ENCODE measurements around the gene PPT1.
"Not testable (repeated sequence)": the region's sequence is repeated elsewhere in the genome, so short reads cannot be mapped to it uniquely, and the experiment has no call there.

PPT1 gene

GRCh38 chr1:40057310-40058030 lies 39.6 kb downstream of the PPT1 start:
- DNase-seq (ENCODE audit: insufficient read length, low spot score), result no peak
- FAIRE-seq, result no peak

- DNase-seq (ENCODE audit: insufficient read length, low spot score), result no peak
- no peak for FAIRE-seq
These were observed 40.3 kb downstream of the PPT1 start for GRCh38 chr1:40056519-40057309.

DNA sequence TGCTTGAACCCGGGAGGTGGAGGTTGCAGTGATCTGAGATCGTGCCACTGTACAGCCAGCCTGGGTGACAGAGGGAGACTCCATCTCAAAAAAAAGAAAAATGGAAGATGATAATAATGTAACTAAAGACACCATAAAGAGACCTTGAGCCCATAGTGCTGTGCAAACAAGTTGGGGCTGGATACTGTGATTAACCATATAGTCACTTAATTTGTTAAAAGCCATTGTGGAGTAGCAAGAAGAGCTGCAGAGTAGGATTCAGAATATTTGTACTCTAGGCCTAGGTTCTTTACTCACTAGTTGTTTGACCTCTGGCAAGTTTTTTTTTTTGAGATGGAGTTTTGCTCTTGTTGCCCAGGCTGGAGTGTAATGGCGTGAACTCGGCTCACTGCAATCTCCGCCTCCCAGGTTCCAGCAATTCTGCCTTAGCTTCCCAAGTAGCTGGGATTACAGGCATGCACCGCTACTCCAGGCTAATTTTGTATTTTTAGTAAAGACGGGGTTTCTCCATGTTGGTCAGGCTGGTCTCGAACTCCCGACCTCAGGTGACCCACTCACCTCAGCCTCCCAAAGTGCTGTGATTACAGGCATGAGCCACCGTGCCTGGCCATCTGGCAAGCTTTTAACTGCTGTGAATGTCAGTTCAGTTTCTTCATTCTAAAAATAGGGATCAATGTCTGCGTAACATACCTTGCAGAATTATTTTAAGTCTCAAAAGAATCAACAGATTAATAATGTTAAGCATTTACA lies 43.7 kb downstream of the PPT1 start:
- DNase-seq (ENCODE audit: insufficient read length, low spot score) (no peak), FAIRE-seq (no peak)

DNA sequence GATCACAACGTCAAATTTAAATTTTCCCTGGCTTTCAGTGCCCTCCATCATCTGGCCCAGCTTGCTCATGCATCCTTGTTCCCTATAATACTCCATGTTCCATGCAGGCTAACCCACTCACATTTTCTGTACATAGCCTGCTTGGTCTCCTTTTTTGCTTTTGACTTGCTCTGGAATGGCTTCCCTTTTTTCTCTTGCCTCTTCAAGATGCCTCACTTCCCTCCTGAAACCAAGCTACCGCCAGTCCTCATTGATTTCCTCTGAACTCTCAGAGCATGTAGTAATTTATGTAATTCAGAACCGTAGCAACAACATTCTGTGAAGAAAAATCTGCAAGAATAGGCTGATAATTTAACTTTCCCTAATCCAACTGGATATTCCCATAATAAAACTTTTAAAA lies 46.2 kb downstream of the PPT1 start:
- no peak for FAIRE-seq
- DNase-seq (ENCODE audit: insufficient read length, low spot score), result no peak

- DNase-seq (ENCODE audit: insufficient read length, low spot score) (no peak), FAIRE-seq (no peak)
These were observed 47.3 kb downstream of the PPT1 start for GRCh38 chr1:40049725-40050124.

DNA sequence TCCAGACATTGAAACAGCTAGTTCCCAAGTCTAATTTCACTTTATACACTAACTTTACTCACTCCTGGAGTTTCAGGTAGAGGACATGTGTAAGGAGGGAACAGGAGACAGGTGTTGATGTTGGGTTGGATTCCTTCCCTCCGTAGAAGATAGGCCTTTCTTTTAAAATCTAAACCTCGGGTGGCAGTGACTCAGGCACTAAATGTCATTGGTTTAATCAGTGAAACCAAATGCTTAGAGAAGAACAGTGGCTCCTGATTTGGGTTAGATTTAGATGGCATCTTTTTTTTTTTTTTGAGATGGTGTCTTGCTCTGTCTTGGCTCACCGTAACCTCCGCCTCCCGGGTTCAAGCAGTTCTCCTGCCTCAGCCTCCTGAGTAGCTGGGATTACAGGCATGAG lies 49.3 kb downstream of the PPT1 start:
- DNase-seq (ENCODE audit: insufficient read length, low spot score) (no peak), FAIRE-seq (no peak)

- FAIRE-seq (no peak), DNase-seq (ENCODE audit: insufficient read length, low spot score) (no peak)
These were observed 49.8 kb downstream of the PPT1 start for GRCh38 chr1:40047276-40047675.

- FAIRE-seq (no peak), DNase-seq (ENCODE audit: insufficient read length, low spot score) (no peak)
These were observed 51.3 kb downstream of the PPT1 start for GRCh38 chr1:40045766-40046165.

- FAIRE-seq (no peak), DNase-seq (ENCODE audit: insufficient read length, low spot score) (no peak)
These were observed 51.9 kb downstream of the PPT1 start for GRCh38 chr1:40045182-40045581.

DNA sequence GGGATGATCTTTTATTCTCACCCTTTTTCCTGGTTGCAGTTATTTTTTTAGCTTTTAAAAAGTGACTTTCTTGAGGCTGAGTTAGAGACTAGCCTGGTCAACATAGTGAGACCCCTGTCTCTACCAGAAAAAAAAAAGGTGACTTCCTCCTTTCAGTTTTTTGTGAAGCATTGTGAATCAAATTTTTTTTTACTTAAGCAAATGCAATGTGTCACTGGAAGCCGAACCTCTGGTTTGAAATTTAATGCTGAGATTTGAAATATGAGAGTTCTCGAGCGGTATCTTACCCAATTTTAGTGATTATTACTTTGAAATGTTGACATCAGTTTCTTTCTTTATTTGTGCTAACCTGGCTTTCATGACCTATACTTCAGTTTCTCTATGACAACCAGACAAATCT lies 52.9 kb downstream of the PPT1 start:
- FAIRE-seq (no peak), DNase-seq (ENCODE audit: insufficient read length, low spot score) (no peak)

DNA sequence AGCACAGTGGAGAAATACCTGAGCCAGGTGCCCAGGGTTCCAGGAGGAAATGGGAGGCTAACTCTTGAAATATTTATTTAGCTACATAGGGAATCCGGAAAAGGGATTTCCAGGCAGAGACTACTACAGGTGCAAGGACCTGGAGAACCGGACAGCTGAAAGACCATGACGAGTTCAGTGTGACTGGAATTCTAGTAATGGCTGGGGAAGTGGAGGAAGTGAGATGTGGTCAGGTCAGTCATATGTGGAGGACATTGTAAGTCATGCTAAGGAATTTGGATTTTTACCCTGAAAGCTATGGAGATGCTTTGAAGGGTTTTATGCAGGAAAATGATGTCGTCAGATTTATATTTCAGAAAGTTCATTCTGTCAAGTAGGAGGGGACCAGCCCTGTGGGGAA lies 54.7 kb downstream of the PPT1 start:
- FAIRE-seq, result no peak
- no peak for DNase-seq (ENCODE audit: insufficient read length, low spot score)

DNA sequence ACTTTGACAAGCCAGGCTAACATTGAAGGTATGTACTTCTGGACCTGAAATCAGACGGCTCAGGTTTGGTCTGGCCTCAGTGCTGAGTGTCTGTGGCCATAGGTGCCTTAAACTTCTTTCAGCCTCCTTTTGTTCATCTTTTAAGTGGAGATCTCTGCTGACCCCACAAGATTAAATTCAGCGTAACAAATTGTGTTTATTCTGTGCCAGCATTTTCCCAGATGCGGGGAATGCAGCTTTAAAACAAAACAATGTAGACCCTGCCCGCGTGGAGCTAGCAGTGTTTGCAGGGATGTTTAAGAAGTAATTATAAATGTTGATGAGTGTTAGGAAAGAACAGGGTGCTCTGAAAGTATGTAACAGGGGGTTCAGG lies 55.6 kb downstream of the PPT1 start:
- DNase-seq (ENCODE audit: insufficient read length, low spot score) (no peak), FAIRE-seq (no peak)

DNA sequence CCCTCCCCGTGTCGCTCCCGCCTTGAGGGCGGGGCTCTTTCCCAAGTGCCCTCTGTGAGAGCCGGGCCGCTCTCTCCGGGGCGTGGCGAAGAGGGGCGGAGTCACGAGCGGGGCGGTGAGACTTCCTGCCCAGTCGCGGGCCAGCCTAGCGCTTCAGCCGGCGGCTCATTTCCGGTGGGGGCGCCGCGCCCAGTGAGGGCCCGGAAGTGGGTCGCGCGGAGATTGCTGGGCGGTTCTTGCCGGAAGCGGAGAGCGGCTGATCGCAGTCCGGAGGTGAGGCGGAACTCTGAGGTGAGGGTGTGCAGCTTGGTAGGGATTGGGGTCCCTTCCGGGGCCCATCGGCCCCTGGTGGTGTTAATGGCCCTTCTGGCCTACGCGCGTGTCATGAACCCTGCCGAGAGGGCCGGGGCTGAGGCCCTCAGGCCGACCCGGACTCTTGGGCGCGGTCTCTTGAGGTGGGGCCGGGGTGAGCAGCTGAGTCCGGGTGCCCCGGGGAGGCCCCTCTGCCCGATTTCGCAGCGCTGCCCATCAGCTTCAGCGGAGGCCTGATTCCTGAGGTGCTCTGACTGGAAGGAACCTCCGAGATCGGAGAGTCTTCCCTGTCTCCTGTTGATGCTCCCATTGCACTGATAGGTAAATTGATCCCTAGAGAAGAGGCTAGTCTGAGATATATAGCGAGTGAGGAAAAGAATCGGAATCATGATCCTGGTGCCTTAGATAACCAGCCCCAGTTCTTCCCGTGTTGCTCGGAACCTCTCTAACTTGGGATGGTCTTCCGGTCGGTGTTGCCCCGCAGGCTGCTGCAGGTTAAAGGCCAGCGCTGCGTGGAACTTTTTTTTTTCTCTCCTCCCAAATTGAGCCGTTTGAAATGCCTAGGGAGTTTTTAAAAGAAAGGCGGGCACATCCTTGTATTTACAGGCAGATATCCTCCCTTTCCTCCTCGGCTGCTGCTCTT lies 56.3 kb downstream of the PPT1 start, which contains the start of gene CAP1:
Gene CAP1 (plus strand): TSS at position 219 of the 955 bp plus-strand sequence. CDS start 18,618 bp downstream, outside the sequence.
- peak; percentile 63 for FAIRE-seq
- peak; percentile 92 for DNase-seq (ENCODE audit: insufficient read length, low spot score)

DNA sequence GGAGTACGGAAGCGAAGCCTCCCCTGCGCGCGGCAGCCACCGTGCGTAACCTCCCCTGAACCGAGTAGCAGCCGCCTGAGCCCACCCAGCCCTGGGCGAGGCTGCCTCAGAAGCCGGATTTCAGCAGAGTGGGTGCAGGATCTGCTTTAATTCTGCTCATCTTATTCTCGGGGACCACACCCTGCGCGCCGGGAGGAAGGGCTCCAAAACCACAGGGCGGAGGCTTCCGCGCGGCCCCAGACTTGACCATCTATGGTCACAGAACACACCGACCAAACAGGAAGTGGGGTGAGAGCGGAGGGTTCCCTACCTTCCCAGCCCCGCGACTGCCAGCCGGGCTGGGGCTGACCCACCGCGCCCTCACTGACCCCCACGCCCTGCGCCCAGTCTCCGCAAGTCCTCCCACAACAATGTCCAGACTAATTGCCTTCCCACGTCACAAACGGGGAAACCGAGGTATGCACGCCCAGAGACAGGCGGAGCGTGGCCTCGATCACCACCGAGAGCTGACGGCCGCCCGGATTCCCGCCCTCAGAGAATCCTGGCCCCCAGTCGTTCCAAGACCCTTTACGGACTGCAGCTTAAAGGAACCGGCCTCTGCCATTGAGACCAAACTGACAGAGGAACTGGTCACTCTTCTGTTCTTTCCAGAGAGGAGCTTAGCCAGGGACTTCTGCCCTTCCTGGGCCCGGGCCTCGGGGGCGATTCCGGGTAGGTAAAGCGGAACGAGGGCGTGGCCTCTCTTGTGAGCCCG lies 57.1 kb downstream of the PPT1 start:
- peak; percentile 82 for DNase-seq (ENCODE audit: insufficient read length, low spot score)
- FAIRE-seq, result no peak

- FAIRE-seq, result no peak
- no peak for DNase-seq (ENCODE audit: insufficient read length, low spot score)
These were observed 57.8 kb downstream of the PPT1 start for GRCh38 chr1:40039245-40039756.

GRCh38 chr1:40038697-40039096 lies 58.4 kb downstream of the PPT1 start:
- DNase-seq (ENCODE audit: insufficient read length, low spot score) (no peak), FAIRE-seq (no peak)

- DNase-seq (ENCODE audit: insufficient read length, low spot score); FAIRE-seq: not testable (repeated sequence)
These were observed 59.8 kb downstream of the PPT1 start for GRCh38 chr1:40037254-40037653.

DNA sequence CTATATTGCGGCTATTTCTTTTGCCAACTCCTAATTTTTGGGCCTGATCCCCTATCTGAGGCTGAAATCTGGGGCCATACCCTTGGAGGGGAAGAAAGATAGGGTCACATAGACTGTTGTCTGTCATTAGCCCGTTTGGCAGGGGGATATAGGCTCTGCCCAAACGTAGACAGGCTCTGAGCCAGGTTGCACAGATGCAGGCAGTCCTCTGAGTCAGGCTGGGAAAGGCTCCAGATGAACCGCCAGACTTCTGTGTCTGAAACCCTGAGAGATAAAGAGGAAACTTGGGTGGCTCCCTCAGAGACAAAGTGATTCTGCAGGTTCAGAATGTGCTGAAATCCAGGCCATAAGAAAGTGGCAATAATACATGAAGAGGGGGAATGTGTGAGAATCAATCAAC lies 60.5 kb downstream of the PPT1 start:
- FAIRE-seq, result no peak
- DNase-seq (ENCODE audit: insufficient read length, low spot score), result no peak

- FAIRE-seq (no peak), DNase-seq (ENCODE audit: insufficient read length, low spot score) (no peak)
These were observed 62.2 kb downstream of the PPT1 start for GRCh38 chr1:40034869-40035268.
